Measurements from ENCODE around the gene KHSRP.
"Not testable (repeated sequence)": the region's sequence is repeated elsewhere in the genome, so short reads cannot be mapped to it uniquely, and the experiment has no call there.

The KHSRP gene

GRCh38 chr19:6448045-6448444 is 23.4 kb upstream of the KHSRP start:
- no peak for DNase-seq

DNA sequence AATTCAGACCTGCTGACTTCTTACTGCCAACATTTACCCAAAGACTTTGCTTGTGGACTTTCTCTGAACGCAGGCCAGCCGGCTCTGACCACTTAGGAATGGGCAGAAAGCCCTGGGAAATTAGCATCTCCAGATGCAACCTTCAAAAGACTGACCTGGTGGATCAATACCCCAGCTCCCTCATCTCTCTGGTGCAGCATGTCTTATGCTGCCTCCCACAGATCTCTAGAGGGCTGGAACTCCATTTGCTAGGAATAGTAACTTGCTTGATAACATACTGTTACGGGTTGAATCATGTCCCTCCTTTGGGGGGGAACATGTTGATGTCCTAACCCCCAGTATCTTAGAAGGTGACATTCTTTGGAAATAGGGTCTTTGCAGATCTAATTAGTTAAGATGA is 21.8 kb upstream of the KHSRP start:
- DNase-seq = no peak

DNA sequence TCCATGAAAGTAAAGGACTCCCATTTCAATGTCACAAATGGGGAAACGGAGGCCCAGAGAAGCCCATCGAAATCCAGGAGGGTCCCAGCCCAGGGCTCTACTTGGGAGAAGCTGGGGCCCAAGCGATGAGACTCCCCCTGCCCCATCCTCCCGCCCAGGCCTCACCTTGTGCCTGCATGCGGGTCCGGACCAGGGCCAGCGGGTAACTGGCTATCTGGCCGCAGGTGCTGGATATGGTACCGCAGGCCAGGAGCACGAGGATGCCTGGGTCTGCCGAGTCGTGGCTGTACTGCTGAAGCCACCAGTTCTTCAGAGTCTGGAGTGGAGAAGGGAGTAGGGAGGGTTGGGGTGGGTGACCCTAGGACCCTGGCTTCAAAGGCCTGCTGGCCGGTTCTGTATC is 19.4 kb upstream of the KHSRP start:
- DNase-seq = no peak

- no peak for DNase-seq
Measured at GRCh38 chr19:6442087-6442688, 17.6 kb upstream of the KHSRP start.

- no peak for DNase-seq
Measured at GRCh38 chr19:6440905-6441304, 16.3 kb upstream of the KHSRP start.

GRCh38 chr19:6439743-6440142 is 15.1 kb upstream of the KHSRP start:
- DNase-seq = no peak

DNA sequence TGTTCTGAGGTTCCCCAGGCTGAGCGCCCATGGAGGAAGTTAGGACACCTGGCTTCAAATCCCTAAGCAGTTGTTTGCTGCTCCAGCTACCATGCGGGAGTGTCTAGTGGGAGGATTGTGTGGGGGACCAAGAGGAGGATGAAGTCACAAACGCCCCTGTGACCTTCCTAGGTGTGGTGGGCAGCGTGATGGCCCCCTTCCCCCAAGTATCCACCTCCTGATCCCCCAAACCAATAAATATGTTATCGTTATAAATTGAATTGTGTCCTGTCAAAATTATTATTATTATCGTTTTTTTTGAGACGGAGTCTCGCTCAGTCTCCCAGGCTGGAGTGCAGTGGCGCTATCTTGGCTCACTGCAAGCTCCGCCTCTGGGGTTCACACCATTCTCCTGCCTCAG is 9.1 kb upstream of the KHSRP start, which contains the start of gene SLC25A41:
Gene SLC25A41 (minus strand): TSS at position 101 of the 400 bp plus-strand sequence. CDS start 70 bp downstream, at position 31.
- DNase-seq = no peak

- DNase-seq = no peak
Measured at GRCh38 chr19:6433165-6433564, 8.6 kb upstream of the KHSRP start.

GRCh38 chr19:6431891-6432290 is 7.3 kb upstream of the KHSRP start:
- no peak for DNase-seq

GRCh38 chr19:6429419-6430221 is 5.0 kb upstream of the KHSRP start:
- no peak for DNase-seq

- DNase-seq = not testable (repeated sequence)
Measured at GRCh38 chr19:6428692-6429418, 4.2 kb upstream of the KHSRP start.

GRCh38 chr19:6427131-6427530 is 2.5 kb upstream of the KHSRP start:
- DNase-seq = no peak

DNA sequence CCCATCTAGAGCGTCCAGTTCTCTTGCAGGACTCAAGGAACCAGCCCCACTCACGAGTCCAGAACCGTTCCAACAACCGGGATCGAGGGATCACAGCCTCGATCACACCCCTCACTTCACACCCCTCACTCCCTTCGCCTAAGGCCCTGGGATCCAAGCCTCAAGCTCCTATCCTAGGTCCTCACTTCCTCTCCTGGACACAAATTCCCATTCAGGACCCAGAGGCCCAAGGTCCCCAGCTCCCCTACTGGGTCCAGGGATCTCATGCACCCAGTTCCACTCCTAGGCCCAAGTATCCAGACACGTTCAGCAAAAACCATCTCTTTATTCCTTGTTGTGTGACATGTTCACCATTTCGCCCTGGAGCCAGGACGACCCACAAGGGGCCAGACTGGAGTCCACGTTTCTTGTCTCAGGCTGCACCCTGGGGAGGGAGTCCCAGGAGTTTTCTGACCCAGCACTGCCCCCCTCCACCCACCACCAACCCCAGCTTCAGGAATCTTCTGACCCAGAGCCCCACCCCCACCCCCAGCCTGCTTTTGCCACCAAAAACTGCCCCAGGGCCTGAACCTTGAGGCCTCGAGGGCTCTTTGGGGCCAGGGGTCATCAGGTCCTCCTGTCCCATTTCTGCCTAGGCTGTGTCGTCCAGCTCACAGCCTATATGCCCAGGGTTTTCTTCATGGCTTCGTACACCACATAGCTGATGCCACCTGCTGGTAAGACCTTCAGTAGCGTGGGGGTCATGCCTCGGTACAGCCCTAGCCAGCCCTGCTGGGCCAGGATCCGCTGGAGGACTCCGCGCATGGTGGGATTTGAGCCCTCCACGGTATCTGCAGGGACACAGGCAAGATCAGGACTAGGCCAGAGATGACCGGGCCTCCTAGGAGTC is 1.4 kb upstream of the KHSRP start:
- peak; percentile 28 for DNase-seq

DNA sequence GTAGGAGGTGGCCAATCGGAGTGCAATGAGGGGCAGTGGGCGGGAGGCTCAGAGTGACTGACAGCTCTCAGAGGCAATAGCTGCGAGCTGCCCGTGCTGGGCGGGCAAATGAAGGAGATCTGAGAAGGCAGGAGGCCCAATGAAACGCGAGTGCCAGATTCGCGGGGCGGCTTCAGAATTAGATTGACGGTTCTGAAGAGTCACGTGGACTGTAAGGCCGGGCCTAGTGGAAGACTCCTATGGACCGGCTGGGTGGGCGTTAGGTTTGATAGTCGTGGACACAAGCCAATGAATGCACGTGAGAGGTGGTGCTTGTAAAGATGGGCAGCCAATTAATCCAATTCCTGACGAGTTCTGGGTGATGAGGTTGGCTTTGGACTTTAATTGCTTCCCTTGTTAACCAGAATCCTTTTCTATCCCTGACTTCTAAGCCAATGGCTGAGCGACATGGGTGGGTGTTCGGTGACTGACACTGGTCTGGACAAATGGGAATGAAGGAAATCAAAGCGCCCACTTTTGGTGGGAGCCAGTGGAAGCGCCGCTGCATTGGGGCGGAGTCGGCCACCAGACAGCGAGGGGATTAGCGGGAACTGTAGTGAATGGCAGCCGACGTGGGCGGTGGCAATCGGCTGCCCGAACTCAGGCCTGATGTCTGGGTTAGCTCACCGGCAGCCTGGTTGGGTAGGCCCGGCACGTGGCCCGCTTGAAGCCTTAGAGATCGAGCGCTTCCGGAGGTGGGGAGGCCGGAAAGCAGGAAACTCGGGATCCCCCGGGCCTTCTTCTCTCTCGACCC is 524 bp upstream of the KHSRP start:
- DNase-seq = peak; percentile 100

DNA sequence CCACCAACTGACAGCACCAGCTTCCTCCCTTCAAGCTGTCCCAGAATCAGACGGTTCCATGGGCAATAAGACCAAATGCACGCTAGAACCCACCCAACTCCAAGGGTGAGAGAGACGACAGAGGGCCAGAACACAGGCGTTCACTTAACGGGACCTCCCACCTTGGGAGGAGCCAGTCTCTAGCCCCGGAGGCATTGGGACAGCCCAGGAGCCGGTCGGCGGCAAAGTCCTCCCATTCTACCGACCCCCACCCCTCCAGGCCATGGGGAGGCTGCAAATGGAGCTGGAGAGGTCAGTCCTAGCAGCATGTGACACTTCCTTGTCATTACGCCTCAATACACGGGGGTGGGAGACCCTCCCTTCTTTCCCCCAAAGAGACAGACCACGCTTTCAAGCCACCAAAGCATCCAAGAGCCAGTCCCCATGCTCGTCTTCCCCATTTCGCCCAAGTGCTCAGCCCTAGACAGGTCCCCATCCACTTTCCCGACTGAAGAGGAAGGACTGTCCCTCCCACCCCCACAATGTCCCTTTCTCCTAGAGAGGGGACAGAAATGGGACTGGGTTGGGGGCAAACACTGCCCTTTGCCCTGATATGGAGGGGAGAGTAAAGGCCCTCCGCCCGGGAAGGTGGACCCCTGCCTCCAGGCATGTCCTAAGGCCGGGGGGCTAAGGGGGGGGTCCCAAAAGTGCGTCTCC is 964 bp downstream of the KHSRP start:
- DNase-seq = peak; percentile 67

DNA sequence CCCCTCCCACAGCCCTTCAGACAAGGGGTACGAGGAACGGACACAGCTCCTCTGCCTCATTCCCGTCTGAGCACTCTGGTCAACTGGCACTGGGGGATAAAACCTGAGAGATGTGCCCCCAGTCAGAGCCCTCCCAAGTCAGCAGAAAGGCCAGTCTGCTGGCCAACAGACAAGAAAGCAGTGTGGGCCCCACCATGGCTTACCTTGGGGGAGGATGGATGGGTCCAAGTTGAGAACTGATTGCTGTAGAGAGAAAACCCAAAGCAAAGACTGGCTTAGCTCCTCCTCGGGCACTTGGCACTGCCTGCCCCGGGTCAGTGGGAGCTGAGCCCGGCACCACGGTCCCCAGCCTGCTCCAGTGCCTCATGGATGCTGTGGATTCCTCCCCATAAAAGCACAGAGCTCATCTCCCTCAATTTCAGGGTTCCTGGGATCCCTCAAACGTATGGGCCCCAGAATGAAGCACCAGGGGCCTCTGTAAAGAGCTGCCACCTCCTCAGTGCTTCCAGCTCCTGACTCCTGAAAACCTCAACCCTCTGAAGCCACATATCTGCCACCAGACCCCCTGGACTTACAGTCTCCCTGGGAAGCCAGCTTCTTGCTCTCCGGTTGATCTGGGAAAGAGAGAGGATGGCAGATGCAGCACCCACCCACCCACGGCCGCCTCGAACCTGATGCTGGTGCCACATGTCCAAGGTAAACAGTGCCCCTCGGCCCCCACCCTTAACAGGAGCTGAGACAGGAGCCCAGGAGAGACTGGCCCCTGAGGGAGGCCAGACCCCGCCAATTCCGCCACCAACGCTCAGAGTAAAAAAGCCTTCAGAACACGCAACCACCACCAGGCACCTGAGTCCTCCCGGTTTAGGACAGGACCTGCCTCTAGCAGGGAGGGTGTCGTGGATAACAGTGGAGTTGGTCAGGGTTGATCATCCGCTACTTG is 3.3 kb downstream of the KHSRP start:
- no peak for DNase-seq

- DNase-seq = no peak
Measured at GRCh38 chr19:6418562-6418932, 6.1 kb downstream of the KHSRP start.

- DNase-seq = no peak
Measured at GRCh38 chr19:6417713-6418561, 6.7 kb downstream of the KHSRP start.
